Measurements from ENCODE around the gene HMGB1.

The HMGB1 gene

DNA sequence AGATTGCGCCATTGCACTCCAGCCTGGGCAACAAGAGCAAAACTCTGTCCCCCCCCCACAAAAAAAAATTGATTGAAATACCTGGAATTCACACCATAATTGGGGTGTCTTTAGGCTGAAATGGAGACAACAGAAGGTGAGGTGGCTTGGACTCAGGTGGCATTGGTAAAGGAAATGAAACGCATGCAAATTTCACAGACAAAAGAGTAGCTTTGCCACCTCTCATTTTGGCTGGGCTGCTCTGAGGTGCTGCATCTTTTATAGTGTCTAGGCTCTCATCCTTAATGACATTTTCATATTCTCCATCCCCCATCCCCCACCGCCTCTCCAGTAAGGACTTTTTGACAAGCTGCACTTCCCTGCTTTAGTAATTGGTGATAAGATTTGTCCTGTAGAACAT, 36.5 kb downstream of the HMGB1 start:
- no peaks in the 10 kb centered on the region for H3K36me3 ChIP-seq (ENCODE audit: insufficient read depth, low read length)
- no peaks in the 10 kb centered on the region for H3K79me2 ChIP-seq (ENCODE audit: insufficient read depth, low read length)
- no peaks in the 10 kb centered on the region for H3F3A ChIP-seq (ENCODE audit: low read depth)
- H4K20me1 ChIP-seq (ENCODE audit: insufficient read depth, low read length, poor library complexity, severe bottlenecking), result no peaks in the 10 kb centered on the region
- H3K9ac ChIP-seq (ENCODE audit: low read depth, low read length, poor library complexity, severe bottlenecking), result no peak overlapping the region
- H3K4me2 ChIP-seq (ENCODE audit: low read depth, low read length, poor library complexity, severe bottlenecking), result no peak overlapping the region
- H3K4me1 ChIP-seq (ENCODE audit: insufficient read depth, low read length, poor library complexity, severe bottlenecking), result peaks cover 24% of the 10 kb centered on the region
- no peaks in the 10 kb centered on the region for H3K27me3 ChIP-seq (ENCODE audit: insufficient read depth, low read length, poor library complexity, severe bottlenecking)
- H3K9me2 ChIP-seq (replicated peaks; ENCODE audit: low read depth, low read length), result no peaks in the 10 kb centered on the region
- TF ChIP-seq, protein P1, sequence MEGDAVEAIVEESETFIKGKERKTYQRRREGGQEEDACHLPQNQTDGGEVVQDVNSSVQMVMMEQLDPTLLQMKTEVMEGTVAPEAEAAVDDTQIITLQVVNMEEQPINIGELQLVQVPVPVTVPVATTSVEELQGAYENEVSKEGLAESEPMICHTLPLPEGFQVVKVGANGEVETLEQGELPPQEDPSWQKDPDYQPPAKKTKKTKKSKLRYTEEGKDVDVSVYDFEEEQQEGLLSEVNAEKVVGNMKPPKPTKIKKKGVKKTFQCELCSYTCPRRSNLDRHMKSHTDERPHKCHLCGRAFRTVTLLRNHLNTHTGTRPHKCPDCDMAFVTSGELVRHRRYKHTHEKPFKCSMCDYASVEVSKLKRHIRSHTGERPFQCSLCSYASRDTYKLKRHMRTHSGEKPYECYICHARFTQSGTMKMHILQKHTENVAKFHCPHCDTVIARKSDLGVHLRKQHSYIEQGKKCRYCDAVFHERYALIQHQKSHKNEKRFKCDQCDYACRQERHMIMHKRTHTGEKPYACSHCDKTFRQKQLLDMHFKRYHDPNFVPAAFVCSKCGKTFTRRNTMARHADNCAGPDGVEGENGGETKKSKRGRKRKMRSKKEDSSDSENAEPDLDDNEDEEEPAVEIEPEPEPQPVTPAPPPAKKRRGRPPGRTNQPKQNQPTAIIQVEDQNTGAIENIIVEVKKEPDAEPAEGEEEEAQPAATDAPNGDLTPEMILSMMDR (conservative IDR thresholded peaks at IDR 0.05; ENCODE audit: low read length), result no peak
- TF ChIP-seq EZH2phosphoT487 (IDR thresholded peaks at IDR 0.05; ENCODE audit: borderline replicate concordance), result no peak
- no peak overlapping the region for H3K4me3 ChIP-seq (ENCODE audit: low read length, poor library complexity, severe bottlenecking)
- H2AFZ ChIP-seq (ENCODE audit: low read length), result no peak overlapping the region
- no peaks in the 10 kb centered on the region for H3K9me3 ChIP-seq (ENCODE audit: insufficient read depth, low read depth, low read length)

DNA sequence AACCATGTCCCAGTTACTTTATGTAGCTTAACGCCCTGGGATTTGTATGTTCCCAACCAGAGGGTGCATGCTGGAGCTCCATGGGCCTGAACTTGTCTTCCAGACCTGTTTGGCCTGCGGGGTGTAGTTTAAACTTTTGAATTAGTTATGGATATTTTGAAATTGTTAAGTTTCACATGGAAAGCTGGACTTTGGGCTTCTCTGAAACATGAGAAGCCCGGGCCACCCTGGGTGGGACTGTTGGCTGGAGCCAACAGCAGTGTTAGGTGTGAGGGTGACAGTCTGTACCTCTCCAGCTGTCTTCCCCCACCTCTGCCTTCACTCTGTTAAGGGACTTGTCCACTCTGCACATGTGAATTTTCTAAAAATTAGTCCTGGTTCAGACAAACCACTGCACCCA, 41.8 kb downstream of the HMGB1 start:
- no peak overlapping the region for H3K4me3 ChIP-seq (ENCODE audit: low read length, poor library complexity, severe bottlenecking)
- no peaks in the 10 kb centered on the region for H3K9me3 ChIP-seq (ENCODE audit: insufficient read depth, low read depth, low read length)
- H3K9me2 ChIP-seq (replicated peaks; ENCODE audit: low read depth, low read length), result no peaks in the 10 kb centered on the region
- no peak for TF ChIP-seq EZH2phosphoT487 (IDR thresholded peaks at IDR 0.05; ENCODE audit: borderline replicate concordance)
- TF ChIP-seq, protein P1 (conservative IDR thresholded peaks at IDR 0.05; ENCODE audit: low read length), result no peak
- no peaks in the 10 kb centered on the region for H4K20me1 ChIP-seq (ENCODE audit: insufficient read depth, low read length, poor library complexity, severe bottlenecking)
- no peaks in the 10 kb centered on the region for H3K36me3 ChIP-seq (ENCODE audit: insufficient read depth, low read length)
- no peak overlapping the region for H3K9ac ChIP-seq (ENCODE audit: low read depth, low read length, poor library complexity, severe bottlenecking)
- H3K79me2 ChIP-seq (ENCODE audit: insufficient read depth, low read length), result no peaks in the 10 kb centered on the region
- H3K4me1 ChIP-seq (ENCODE audit: insufficient read depth, low read length, poor library complexity, severe bottlenecking), result peaks cover 27% of the 10 kb centered on the region
- no peak overlapping the region for H3K4me2 ChIP-seq (ENCODE audit: low read depth, low read length, poor library complexity, severe bottlenecking)
- no peak overlapping the region for H2AFZ ChIP-seq (ENCODE audit: low read length)
- no peaks in the 10 kb centered on the region for H3K27me3 ChIP-seq (ENCODE audit: insufficient read depth, low read length, poor library complexity, severe bottlenecking)
- H3F3A ChIP-seq (ENCODE audit: low read depth), result no peaks in the 10 kb centered on the region

DNA sequence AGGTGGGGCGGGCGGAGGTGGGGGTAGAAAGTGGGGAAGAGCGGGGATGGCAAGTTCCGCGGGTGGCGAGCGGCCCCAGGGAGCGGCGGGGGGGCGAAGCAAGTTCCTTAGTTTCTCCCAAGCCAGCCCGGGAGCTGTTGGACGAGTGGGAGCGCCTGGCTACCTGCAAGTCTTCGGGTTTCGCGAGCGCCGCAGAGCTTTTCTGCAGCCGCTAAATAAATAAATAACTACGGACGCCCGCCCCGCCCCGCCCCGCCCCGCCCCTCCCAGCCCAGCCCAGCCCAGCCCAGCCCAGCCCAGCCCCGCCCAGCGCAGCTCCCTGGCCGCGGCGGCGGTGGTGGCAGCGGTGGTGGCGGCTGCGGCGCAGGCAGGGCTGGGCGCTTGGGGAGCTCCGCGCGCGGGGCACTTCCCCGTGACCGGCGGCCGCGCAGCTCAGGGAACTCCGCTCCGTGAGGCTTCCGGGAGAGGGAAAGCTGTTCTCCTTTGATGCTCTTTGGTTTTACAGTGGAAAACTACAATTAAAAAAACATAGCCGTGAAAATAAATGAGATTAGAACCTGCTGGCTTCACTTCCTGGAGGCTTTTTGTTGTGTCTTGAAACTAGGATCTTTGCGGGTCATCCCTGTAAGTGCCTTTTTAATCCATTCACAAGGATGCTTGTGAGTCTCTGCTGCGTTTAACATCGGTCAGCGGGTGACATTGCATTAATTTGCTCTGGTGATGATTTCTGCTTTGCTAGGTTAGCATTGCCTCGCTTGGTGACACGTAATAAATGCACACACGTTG, 43.5 kb downstream of the HMGB1 start, which contains the start of gene UBE2L5:
UBE2L5 (plus strand) TSS at position 440 of the 786 bp plus-strand sequence. CDS start 5,498 bp downstream, outside the sequence.
- Histone ChIP-seq H3K4me3 (ENCODE audit: low read length, poor library complexity, severe bottlenecking) (peak within 1 kb of the TSS; percentile 84), H3K9me2 (replicated peaks; ENCODE audit: low read depth, low read length) (no peaks in the 10 kb centered on the region), H3K36me3 (ENCODE audit: insufficient read depth, low read length) (no peaks in the 10 kb centered on the region), H2AFZ (ENCODE audit: low read length) (peak within 1 kb of the TSS; percentile 87), H3K27me3 (ENCODE audit: insufficient read depth, low read length, poor library complexity, severe bottlenecking) (no peaks in the 10 kb centered on the region), H3K9ac (ENCODE audit: low read depth, low read length, poor library complexity, severe bottlenecking) (peak within 1 kb of the TSS; percentile 82), H3F3A (ENCODE audit: low read depth) (no peaks in the 10 kb centered on the region), H3K4me2 (ENCODE audit: low read depth, low read length, poor library complexity, severe bottlenecking) (peak within 1 kb of the TSS; percentile 93), H3K9me3 (ENCODE audit: insufficient read depth, low read depth, low read length) (no peaks in the 10 kb centered on the region), H4K20me1 (ENCODE audit: insufficient read depth, low read length, poor library complexity, severe bottlenecking) (no peaks in the 10 kb centered on the region), H3K4me1 (ENCODE audit: insufficient read depth, low read length, poor library complexity, severe bottlenecking) (peaks cover 27% of the 10 kb centered on the region), H3K79me2 (ENCODE audit: insufficient read depth, low read length) (no peaks in the 10 kb centered on the region)
- TF ChIP-seq EZH2phosphoT487 (IDR thresholded peaks at IDR 0.05; ENCODE audit: borderline replicate concordance), result no peak
- TF ChIP-seq, protein P1 (conservative IDR thresholded peaks at IDR 0.05; ENCODE audit: low read length), result no peak
